Natural killer cell (primary cell): ENCODE data around the gene TNFAIP3. TPM values are rescaled to one million over a fixed set of nuclear protein-coding genes. Genes with fewer than 3 reads are reported as not detected.

Source experiments
- ATAC-seq, 3 donors: fragments of 150-1000 bp in 2 of 3; fragments of 200-7000 bp in 1 of 3; cut with Tn5 transposase; 1 replicate in 1 of 3; 2 replicates in 2 of 3; pipeline ENCODE4 v1.10.0; 2021; ENCODE audit warnings: mild to moderate bottlenecking in 2 of 3, moderate library complexity in 2 of 3
- DNase-seq, 2 donors: peaks; one replicate each; pipeline versions ENCODE4 v3.0.0 to v3.0.0-alpha.2; 2013 to 2021; ENCODE audit warnings: mixed read lengths in 1 of 2
- H3K27ac ChIP-seq: one replicate; pipeline ENCODE4 v1.5.1; 2013; ENCODE audit warnings: mild to moderate bottlenecking, low read length
- H3K27me3 ChIP-seq: one replicate; pipeline ENCODE4 v1.6.1; 2013; ENCODE audit warnings: low read length; ENCODE audit not compliant: control insufficient read depth, insufficient read depth
- H3K36me3 ChIP-seq: one replicate; pipeline ENCODE4 v1.6.1; 2013; ENCODE audit warnings: low read length; ENCODE audit not compliant: control insufficient read depth, insufficient read depth
- H3K4me1 ChIP-seq: one replicate; pipeline ENCODE4 v1.6.1; 2013; ENCODE audit warnings: low read length; ENCODE audit not compliant: control insufficient read depth, insufficient read depth
- H3K4me3 ChIP-seq: one replicate; pipeline ENCODE4 v1.5.1; 2013; ENCODE audit warnings: low read length
- H3K9me3 ChIP-seq: one replicate; pipeline ENCODE4 v1.6.1; 2013; ENCODE audit warnings: low read length; ENCODE audit not compliant: control insufficient read depth, insufficient read depth
- H3K27ac Mint-ChIP-seq, 2 donors: one replicate each; pipeline ENCODE4 v1.8.0; 2022; ENCODE audit warnings: mild to moderate bottlenecking in 2 of 2, mixed read lengths in 2 of 2, moderate library complexity in 1 of 2
- H3K27me3 Mint-ChIP-seq, 2 donors: one replicate each; pipeline ENCODE4 v1.8.0; 2022; ENCODE audit warnings: low read depth in 2 of 2, mixed read lengths in 2 of 2
- H3K36me3 Mint-ChIP-seq: one replicate; pipeline ENCODE4 v1.8.0; 2022; ENCODE audit warnings: mixed read lengths
- H3K4me1 Mint-ChIP-seq, 2 donors: one replicate each; pipeline ENCODE4 v1.8.0; 2022; ENCODE audit warnings: mixed read lengths in 2 of 2
- H3K4me3 Mint-ChIP-seq: one replicate; pipeline ENCODE4 v1.8.0; 2022; ENCODE audit warnings: mild to moderate bottlenecking, moderate library complexity, mixed read lengths
- H3K9me3 Mint-ChIP-seq, 2 donors: one replicate each; pipeline ENCODE4 v1.8.0; 2022; ENCODE audit warnings: mixed read lengths in 2 of 2
- WGBS: methylation state at CpG from one replicate; pipeline ENCODE4 v1.1.7; 2013; ENCODE audit warnings: missing lambda C conversion rate; ENCODE audit not compliant: insufficient coverage; 5-methylcytosine and 5-hydroxymethylcytosine counted together
- intact Hi-C: fragments of 100-400 bp; cut with micrococcal nuclease; formaldehyde crosslinking; loops from one replicate; pipeline ENCODE4 v1.14.2; 2022
- total RNA-seq, 4 donors: library from RNA; stranded (reverse); fragments of 120-200 nt in 1 of 4; gene quantifications; one replicate each; pipeline versions ENCODE4 v1.2.3 to v1.2.4, GENCODE V29; 2013 to 2022
- TF ChIP-seq, protein P1 (sequence below): fragments of 200-600 bp; IDR thresholded peaks from one replicate; pipeline ENCODE4 v1.8.0; 2022; ENCODE audit warnings: antibody characterized with exemption

Gene TNFAIP3
- total RNA-seq, 3 donors from 2014 or later (not counting 1 experiment from before 2014, with no cell fraction given): 1,163 to 1,298 (median 1,241) TPM

DNA sequence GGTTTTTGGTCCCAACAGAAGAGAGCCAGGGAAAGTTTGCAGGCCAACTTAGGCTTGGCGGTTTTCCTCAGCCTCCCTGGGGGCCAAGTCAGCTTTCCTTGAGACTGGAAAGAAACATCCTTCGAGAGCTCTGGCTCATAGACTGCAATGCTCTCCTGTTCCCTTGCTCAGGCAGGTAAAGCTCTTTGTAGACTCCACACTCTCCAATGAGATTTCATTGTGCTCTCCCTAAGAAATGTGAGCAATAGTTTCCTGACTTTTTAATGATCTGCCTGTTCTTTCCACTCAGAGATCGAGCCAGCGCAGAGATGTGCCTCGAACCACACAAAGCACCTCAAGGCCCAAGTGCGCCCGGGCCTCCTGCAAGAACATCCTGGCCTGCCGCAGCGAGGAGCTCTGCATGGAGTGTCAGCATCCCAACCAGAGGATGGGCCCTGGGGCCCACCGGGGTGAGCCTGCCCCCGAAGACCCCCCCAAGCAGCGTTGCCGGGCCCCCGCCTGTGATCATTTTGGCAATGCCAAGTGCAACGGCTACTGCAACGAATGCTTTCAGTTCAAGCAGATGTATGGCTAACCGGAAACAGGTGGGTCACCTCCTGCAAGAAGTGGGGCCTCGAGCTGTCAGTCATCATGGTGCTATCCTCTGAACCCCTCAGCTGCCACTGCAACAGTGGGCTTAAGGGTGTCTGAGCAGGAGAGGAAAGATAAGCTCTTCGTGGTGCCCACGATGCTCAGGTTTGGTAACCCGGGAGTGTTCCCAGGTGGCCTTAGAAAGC, 13.9 kb downstream of the TNFAIP3 start:
- Mint-ChIP-seq H3K27ac (peak overlapping the region; percentile 48 to 89), H3K9me3 (no peaks in the 10 kb centered on the region), H3K27me3 (no peaks in the 10 kb centered on the region), H3K4me1 (peaks cover 25 to 42% of the 10 kb centered on the region in 2 donors), H3K4me3 (peak overlapping the region; percentile 60), H3K36me3 (peaks cover 18% of the 10 kb centered on the region)
- no peaks in the 10 kb centered on the region for H3K27me3 ChIP-seq
- H3K4me3 ChIP-seq: no peak overlapping the region
- TF ChIP-seq, protein P1, sequence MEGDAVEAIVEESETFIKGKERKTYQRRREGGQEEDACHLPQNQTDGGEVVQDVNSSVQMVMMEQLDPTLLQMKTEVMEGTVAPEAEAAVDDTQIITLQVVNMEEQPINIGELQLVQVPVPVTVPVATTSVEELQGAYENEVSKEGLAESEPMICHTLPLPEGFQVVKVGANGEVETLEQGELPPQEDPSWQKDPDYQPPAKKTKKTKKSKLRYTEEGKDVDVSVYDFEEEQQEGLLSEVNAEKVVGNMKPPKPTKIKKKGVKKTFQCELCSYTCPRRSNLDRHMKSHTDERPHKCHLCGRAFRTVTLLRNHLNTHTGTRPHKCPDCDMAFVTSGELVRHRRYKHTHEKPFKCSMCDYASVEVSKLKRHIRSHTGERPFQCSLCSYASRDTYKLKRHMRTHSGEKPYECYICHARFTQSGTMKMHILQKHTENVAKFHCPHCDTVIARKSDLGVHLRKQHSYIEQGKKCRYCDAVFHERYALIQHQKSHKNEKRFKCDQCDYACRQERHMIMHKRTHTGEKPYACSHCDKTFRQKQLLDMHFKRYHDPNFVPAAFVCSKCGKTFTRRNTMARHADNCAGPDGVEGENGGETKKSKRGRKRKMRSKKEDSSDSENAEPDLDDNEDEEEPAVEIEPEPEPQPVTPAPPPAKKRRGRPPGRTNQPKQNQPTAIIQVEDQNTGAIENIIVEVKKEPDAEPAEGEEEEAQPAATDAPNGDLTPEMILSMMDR: no peak
- intact Hi-C loops: no loop called here
- peaks cover 68% of the 10 kb centered on the region for H3K36me3 ChIP-seq
- no peaks in the 10 kb centered on the region for H3K9me3 ChIP-seq
- peaks cover 12% of the 10 kb centered on the region for H3K4me1 ChIP-seq
- H3K27ac ChIP-seq: no peak overlapping the region
- 88% methylated on average over 21 of the region's 21 CpGs for WGBS
- ATAC-seq (peak; percentile 0 to 5 (median 5)), DNase-seq (peak in 1 of 2 donors; percentile 62)

DNA sequence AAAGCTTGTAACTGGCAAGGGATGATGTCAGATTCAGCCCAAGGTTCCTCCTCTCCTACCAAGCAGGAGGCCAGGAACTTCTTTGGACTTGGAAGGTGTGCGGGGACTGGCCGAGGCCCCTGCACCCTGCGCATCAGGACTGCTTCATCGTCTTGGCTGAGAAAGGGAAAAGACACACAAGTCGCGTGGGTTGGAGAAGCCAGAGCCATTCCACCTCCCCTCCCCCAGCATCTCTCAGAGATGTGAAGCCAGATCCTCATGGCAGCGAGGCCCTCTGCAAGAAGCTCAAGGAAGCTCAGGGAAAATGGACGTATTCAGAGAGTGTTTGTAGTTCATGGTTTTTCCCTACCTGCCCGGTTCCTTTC, 14.4 kb downstream of the TNFAIP3 start:
- Histone ChIP-seq H3K4me3 (no peak overlapping the region), H3K27me3 (no peaks in the 10 kb centered on the region), H3K27ac (no peak overlapping the region), H3K4me1 (peaks cover 12% of the 10 kb centered on the region), H3K36me3 (peaks cover 62% of the 10 kb centered on the region), H3K9me3 (no peaks in the 10 kb centered on the region)
- intact Hi-C loops: no loop called here
- Mint-ChIP-seq H3K27me3 (no peaks in the 10 kb centered on the region), H3K4me1 (peaks cover 25 to 45% of the 10 kb centered on the region in 2 donors), H3K27ac (peak overlapping the region; percentile 48 to 89), H3K9me3 (no peaks in the 10 kb centered on the region), H3K36me3 (peaks cover 18% of the 10 kb centered on the region), H3K4me3 (peak overlapping the region; percentile 60)
- 95% methylated on average over 9 of the region's 9 CpGs for WGBS
- TF ChIP-seq, protein P1: no peak
- ATAC-seq (peak; percentile 2 to 10 (median 3)), DNase-seq (no peak)

DNA sequence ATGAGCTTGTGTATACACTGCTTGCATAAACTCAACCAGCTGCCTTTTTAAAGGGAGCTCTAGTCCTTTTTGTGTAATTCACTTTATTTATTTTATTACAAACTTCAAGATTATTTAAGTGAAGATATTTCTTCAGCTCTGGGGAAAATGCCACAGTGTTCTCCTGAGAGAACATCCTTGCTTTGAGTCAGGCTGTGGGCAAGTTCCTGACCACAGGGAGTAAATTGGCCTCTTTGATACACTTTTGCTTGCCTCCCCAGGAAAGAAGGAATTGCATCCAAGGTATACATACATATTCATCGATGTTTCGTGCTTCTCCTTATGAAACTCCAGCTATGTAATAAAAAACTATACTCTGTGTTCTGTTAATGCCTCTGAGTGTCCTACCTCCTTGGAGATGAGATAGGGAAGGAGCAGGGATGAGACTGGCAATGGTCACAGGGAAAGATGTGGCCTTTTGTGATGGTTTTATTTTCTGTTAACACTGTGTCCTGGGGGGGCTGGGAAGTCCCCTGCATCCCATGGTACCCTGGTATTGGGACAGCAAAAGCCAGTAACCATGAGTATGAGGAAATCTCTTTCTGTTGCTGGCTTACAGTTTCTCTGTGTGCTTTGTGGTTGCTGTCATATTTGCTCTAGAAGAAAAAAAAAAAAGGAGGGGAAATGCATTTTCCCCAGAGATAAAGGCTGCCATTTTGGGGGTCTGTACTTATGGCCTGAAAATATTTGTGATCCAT, 15.3 kb downstream of the TNFAIP3 start:
- Mint-ChIP-seq H3K27me3 (no peaks in the 10 kb centered on the region), H3K9me3 (no peaks in the 10 kb centered on the region), H3K4me1 (peaks cover 25 to 46% of the 10 kb centered on the region in 2 donors), H3K4me3 (peak overlapping the region; percentile 45), H3K36me3 (peaks cover 11% of the 10 kb centered on the region), H3K27ac (peak overlapping the region; percentile 77 to 89)
- no CpG with 5 or more reads among the region's 2 CpGs for WGBS
- DNase-seq (peak in 1 of 2 donors; percentile 75), ATAC-seq (peak; percentile 17 to 42 (median 36))
- intact Hi-C loops: no loop called here
- TF ChIP-seq, protein P1: no peak
- no peak overlapping the region for H3K4me3 ChIP-seq
- H3K27me3 ChIP-seq: no peaks in the 10 kb centered on the region
- peak overlapping the region; percentile 29 for H3K27ac ChIP-seq
- H3K36me3 ChIP-seq: peaks cover 54% of the 10 kb centered on the region
- no peaks in the 10 kb centered on the region for H3K9me3 ChIP-seq
- peaks cover 12% of the 10 kb centered on the region for H3K4me1 ChIP-seq
